Endothelial cell of umbilical vein (primary cell): ENCODE data around the gene DMRT3.

Experiments
- EZH2 ChIP-seq: IDR thresholded peaks from 2 replicates; pipeline ENCODE4 v1.6.1; 2012; ENCODE audit warnings: borderline replicate concordance, low read depth, mild to moderate bottlenecking, moderate library complexity, low read length, inconsistent platforms; ENCODE audit not compliant: severe bottlenecking
- GATA2 ChIP-seq: IDR thresholded peaks from 2 replicates; pipeline ENCODE4 v1.7.0; 2011; ENCODE audit warnings: low read depth, mild to moderate bottlenecking, moderate library complexity, mixed read lengths, low read length; ENCODE audit not compliant: insufficient read length, insufficient read depth
- JUN ChIP-seq: IDR thresholded peaks from 2 replicates; pipeline ENCODE4 v1.6.1; 2011; ENCODE audit warnings: borderline replicate concordance, low read depth; ENCODE audit not compliant: insufficient read length, insufficient read depth
- MAX ChIP-seq: IDR thresholded peaks from 2 replicates; pipeline ENCODE4 v1.6.1; 2011; ENCODE audit not compliant: insufficient read depth, insufficient read length
- POLR2A ChIP-seq: IDR thresholded peaks from 2 replicates; pipeline ENCODE4 v1.6.1; 2012; ENCODE audit warnings: low read depth, mild to moderate bottlenecking, control low read depth, low read length
- POLR2AphosphoS5 ChIP-seq: IDR thresholded peaks from 2 replicates; pipeline ENCODE4 v1.6.1; 2012; ENCODE audit warnings: low read depth, mild to moderate bottlenecking, control low read depth, low read length, moderate library complexity; ENCODE audit not compliant: insufficient read depth
- TF ChIP-seq, protein P1 (sequence below), 2 donors: IDR thresholded peaks; 1 replicate in 1 of 2; 2 replicates in 1 of 2; pipeline ENCODE4 v1.5.1; 2011; ENCODE audit warnings: low read length in 2 of 2, mild to moderate bottlenecking in 2 of 2, moderate library complexity in 2 of 2, control low read depth in 1 of 2, inconsistent platforms in 1 of 2, low read depth in 1 of 2; ENCODE audit not compliant: insufficient read depth in 1 of 2; ENCODE audit errors: extremely low read depth in 1 of 2

DNA sequence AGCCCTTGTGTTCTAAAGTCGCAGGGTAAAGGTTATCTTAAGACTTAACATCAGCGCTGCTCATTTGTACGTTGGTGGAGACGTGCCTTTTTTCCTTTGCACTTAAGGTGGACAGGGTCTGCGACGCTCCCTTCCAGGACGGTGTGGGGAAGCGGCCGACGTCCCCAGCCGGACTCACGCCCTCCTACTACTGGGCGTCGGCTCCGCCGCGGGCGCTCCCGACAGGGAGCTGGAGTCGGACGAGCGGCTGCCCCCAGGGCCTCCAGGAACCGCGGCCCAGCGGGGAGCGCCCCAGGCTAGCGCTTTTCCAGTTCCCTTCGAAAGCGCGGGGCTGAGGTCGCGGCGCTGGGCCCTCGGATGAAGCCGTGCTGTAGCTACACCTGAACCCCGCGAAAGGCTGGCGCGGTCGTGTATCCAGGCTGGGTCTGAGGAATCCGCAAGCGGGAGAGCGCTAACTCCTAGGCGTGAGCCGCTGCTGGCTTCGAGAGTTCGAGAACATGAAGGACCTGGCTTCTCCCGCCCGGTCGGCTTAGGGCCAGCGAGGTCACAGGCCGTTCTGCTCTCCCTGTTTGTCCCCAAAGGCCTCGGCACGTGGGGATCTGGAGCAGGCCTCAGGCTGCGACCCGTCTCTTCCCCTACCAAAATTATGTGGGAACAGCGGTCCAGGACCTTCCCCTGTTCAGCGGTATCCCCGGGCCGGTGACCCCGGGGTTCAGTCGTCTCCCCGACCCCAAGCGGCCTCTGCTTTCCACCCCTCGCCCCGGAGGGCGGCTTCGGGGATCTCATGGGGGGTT, 3.8 kb upstream of the DMRT3 start:
- TF ChIP-seq, protein P1, sequence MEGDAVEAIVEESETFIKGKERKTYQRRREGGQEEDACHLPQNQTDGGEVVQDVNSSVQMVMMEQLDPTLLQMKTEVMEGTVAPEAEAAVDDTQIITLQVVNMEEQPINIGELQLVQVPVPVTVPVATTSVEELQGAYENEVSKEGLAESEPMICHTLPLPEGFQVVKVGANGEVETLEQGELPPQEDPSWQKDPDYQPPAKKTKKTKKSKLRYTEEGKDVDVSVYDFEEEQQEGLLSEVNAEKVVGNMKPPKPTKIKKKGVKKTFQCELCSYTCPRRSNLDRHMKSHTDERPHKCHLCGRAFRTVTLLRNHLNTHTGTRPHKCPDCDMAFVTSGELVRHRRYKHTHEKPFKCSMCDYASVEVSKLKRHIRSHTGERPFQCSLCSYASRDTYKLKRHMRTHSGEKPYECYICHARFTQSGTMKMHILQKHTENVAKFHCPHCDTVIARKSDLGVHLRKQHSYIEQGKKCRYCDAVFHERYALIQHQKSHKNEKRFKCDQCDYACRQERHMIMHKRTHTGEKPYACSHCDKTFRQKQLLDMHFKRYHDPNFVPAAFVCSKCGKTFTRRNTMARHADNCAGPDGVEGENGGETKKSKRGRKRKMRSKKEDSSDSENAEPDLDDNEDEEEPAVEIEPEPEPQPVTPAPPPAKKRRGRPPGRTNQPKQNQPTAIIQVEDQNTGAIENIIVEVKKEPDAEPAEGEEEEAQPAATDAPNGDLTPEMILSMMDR (IDR thresholded peaks at IDR 0.05; ENCODE audit: extremely low read depth in 1 of 2, insufficient read depth in 1 of 2, low read depth in 1 of 2, low read length in 2 of 2): no peak
- TF ChIP-seq POLR2A (no peak), MAX (no peak), EZH2 (peak; percentile 94), GATA2 (no peak), POLR2AphosphoS5 (no peak), JUN (no peak)
